T-helper 17 cell (primary cell): ENCODE data around the gene SDC1. TPM values are rescaled to one million over a fixed set of nuclear protein-coding genes. Genes with fewer than 3 reads are reported as not detected.
"Not testable (repeated sequence)": the region's sequence is repeated elsewhere in the genome, so short reads cannot be mapped to it uniquely, and the experiment has no call there.

ENCODE experiments used
- ATAC-seq: fragments of 150-1000 bp; cut with Tn5 transposase; 2 replicates; pipeline ENCODE4 v1.10.0; 2021; ENCODE audit warnings: mild to moderate bottlenecking, moderate library complexity
- DNase-seq, 3 donors: peaks; one replicate each; pipeline versions ENCODE4 v3.0.0 to v3.0.0-alpha.2; 2020 to 2021
- H3K9me3 ChIP-seq: one replicate; pipeline ENCODE4 v1.7.0; 2013; ENCODE audit warnings: low read length, mild to moderate bottlenecking; ENCODE audit not compliant: control insufficient read depth, poor library complexity, severe bottlenecking
- H3K27ac Mint-ChIP-seq: one replicate; pipeline ENCODE4 v1.8.0; 2022; ENCODE audit warnings: mild to moderate bottlenecking, moderate library complexity, mixed read lengths
- H3K27me3 Mint-ChIP-seq: one replicate; pipeline ENCODE4 v1.8.0; 2022; ENCODE audit warnings: mixed read lengths
- H3K36me3 Mint-ChIP-seq: one replicate; pipeline ENCODE4 v1.8.0; 2022; ENCODE audit warnings: low read depth, mixed read lengths
- H3K4me1 Mint-ChIP-seq: one replicate; pipeline ENCODE4 v1.8.0; 2022; ENCODE audit warnings: mild to moderate bottlenecking, mixed read lengths
- H3K4me3 Mint-ChIP-seq: one replicate; pipeline ENCODE4 v1.8.0; 2022; ENCODE audit warnings: mild to moderate bottlenecking, moderate library complexity, mixed read lengths
- total RNA-seq, 4 donors: library from RNA in 2 of 4; stranded (reverse) in 2 of 4; gene quantifications; one replicate each; pipeline ENCODE4 v1.2.3 and lab custom pipeline; 2022 to 2026

Gene SDC1
- total RNA-seq: not detected
- total RNA-seq (lab: John Stamatoyannopoulos, UW): 0.08 to 0.70 reads per million in 2 donors

GRCh38 chr2:20224716-20225293, at the start of gene SDC1:
TSS of gene SDC1 (minus strand) at chr2:20225130. CDS start at chr2:20224867, 263 bp downstream.
- Mint-ChIP-seq H3K27ac (no peak within 1 kb of the TSS), H3K4me1 (peaks cover 3% of the 10 kb centered on the region), H3K4me3 (peak within 1 kb of the TSS; percentile 81), H3K27me3 (peaks cover 62% of the 10 kb centered on the region), H3K36me3 (peaks cover 5% of the 10 kb centered on the region)
- no peaks in the 10 kb centered on the region for H3K9me3 ChIP-seq
- ATAC-seq: no peak
- DNase-seq: no peak

GRCh38 chr2:20273042-20273441, 48.1 kb upstream of the SDC1 start:
- H3K4me3 Mint-ChIP-seq: no peak overlapping the region
- no peak overlapping the region for H3K27ac Mint-ChIP-seq
- H3K9me3 ChIP-seq: no peaks in the 10 kb centered on the region
- ATAC-seq: no peak
- DNase-seq: no peak
- no peaks in the 10 kb centered on the region for H3K36me3 Mint-ChIP-seq
- peaks cover 8% of the 10 kb centered on the region for H3K4me1 Mint-ChIP-seq
- no peaks in the 10 kb centered on the region for H3K27me3 Mint-ChIP-seq

GRCh38 chr2:20268317-20268716, 43.4 kb upstream of the SDC1 start:
- H3K4me3 Mint-ChIP-seq, H3K27me3 Mint-ChIP-seq, ATAC-seq, DNase-seq, H3K36me3 Mint-ChIP-seq, H3K27ac Mint-ChIP-seq, H3K9me3 ChIP-seq: not testable (repeated sequence)
- peaks cover 12% of the 10 kb centered on the region for H3K4me1 Mint-ChIP-seq

- ATAC-seq: no peak
- H3K36me3 Mint-ChIP-seq: no peaks in the 10 kb centered on the region
- H3K4me3 Mint-ChIP-seq: no peak overlapping the region
- H3K27ac Mint-ChIP-seq: peak overlapping the region; percentile 53
- no peaks in the 10 kb centered on the region for H3K27me3 Mint-ChIP-seq
- no peak for DNase-seq
- H3K9me3 ChIP-seq: no peaks in the 10 kb centered on the region
- H3K4me1 Mint-ChIP-seq: peaks cover 12% of the 10 kb centered on the region
Observed at GRCh38 chr2:20267529-20267928, 42.6 kb upstream of the SDC1 start.

- H3K4me3 Mint-ChIP-seq: no peak overlapping the region
- H3K36me3 Mint-ChIP-seq: no peaks in the 10 kb centered on the region
- DNase-seq: no peak
- no peaks in the 10 kb centered on the region for H3K9me3 ChIP-seq
- no peak for ATAC-seq
- no peaks in the 10 kb centered on the region for H3K27me3 Mint-ChIP-seq
- no peak overlapping the region for H3K27ac Mint-ChIP-seq
- H3K4me1 Mint-ChIP-seq: peaks cover 10% of the 10 kb centered on the region
Observed at GRCh38 chr2:20264629-20265028, 39.7 kb upstream of the SDC1 start.

- Mint-ChIP-seq H3K27me3 (no peaks in the 10 kb centered on the region), H3K4me1 (peaks cover 3% of the 10 kb centered on the region), H3K27ac (no peak overlapping the region), H3K36me3 (peaks cover 3% of the 10 kb centered on the region), H3K4me3 (no peak overlapping the region)
- no peak for DNase-seq
- H3K9me3 ChIP-seq: no peaks in the 10 kb centered on the region
- ATAC-seq: no peak
Observed at GRCh38 chr2:20257411-20257810, 32.5 kb upstream of the SDC1 start.

- Mint-ChIP-seq H3K36me3 (peaks cover 3% of the 10 kb centered on the region), H3K27me3 (no peaks in the 10 kb centered on the region)
- DNase-seq: no peak
Observed at GRCh38 chr2:20254731-20255130, 29.8 kb upstream of the SDC1 start.

GRCh38 chr2:20250436-20250835, 25.5 kb upstream of the SDC1 start:
- no peaks in the 10 kb centered on the region for H3K9me3 ChIP-seq
- no peak overlapping the region for H3K4me3 Mint-ChIP-seq
- no peak overlapping the region for H3K27ac Mint-ChIP-seq
- ATAC-seq (no peak), DNase-seq (no peak)
- no peaks in the 10 kb centered on the region for H3K27me3 Mint-ChIP-seq
- no peaks in the 10 kb centered on the region for H3K4me1 Mint-ChIP-seq
- peaks cover 2% of the 10 kb centered on the region for H3K36me3 Mint-ChIP-seq

More at GRCh38 chr2:20254731-20255130, 29.8 kb upstream of the SDC1 start:
- H3K9me3 ChIP-seq: no peaks in the 10 kb centered on the region
- no peak for ATAC-seq
- peak overlapping the region; percentile 80 for H3K27ac Mint-ChIP-seq
- peaks cover 3% of the 10 kb centered on the region for H3K4me1 Mint-ChIP-seq
- H3K4me3 Mint-ChIP-seq: no peak overlapping the region

GRCh38 chr2:20249170-20249569, 24.2 kb upstream of the SDC1 start:
- no peaks in the 10 kb centered on the region for H3K27me3 Mint-ChIP-seq
- DNase-seq (no peak), ATAC-seq (no peak)
- peaks cover 2% of the 10 kb centered on the region for H3K36me3 Mint-ChIP-seq
- H3K9me3 ChIP-seq: no peaks in the 10 kb centered on the region
- H3K4me1 Mint-ChIP-seq: no peaks in the 10 kb centered on the region
- H3K4me3 Mint-ChIP-seq: no peak overlapping the region
- H3K27ac Mint-ChIP-seq: peak overlapping the region; percentile 10

- Mint-ChIP-seq H3K36me3 (peaks cover 2% of the 10 kb centered on the region), H3K27ac (peak overlapping the region; percentile 6), H3K4me1 (peaks cover 2% of the 10 kb centered on the region), H3K4me3 (no peak overlapping the region), H3K27me3 (no peaks in the 10 kb centered on the region)
- no peaks in the 10 kb centered on the region for H3K9me3 ChIP-seq
- ATAC-seq: no peak
- DNase-seq: no peak
Observed at GRCh38 chr2:20247084-20247483, 22.2 kb upstream of the SDC1 start.

GRCh38 chr2:20243637-20244036, 18.7 kb upstream of the SDC1 start:
- Mint-ChIP-seq H3K27ac (peak overlapping the region; percentile 73), H3K27me3 (peaks cover 19% of the 10 kb centered on the region)
- H3K9me3 ChIP-seq, DNase-seq, H3K36me3 Mint-ChIP-seq, H3K4me3 Mint-ChIP-seq, ATAC-seq, H3K4me1 Mint-ChIP-seq: not testable (repeated sequence)

- Mint-ChIP-seq H3K27ac (peak overlapping the region; percentile 73), H3K27me3 (peaks cover 25% of the 10 kb centered on the region), H3K4me1 (peaks cover 9% of the 10 kb centered on the region), H3K4me3 (no peak overlapping the region), H3K36me3 (no peaks in the 10 kb centered on the region)
- no peak for DNase-seq
- H3K9me3 ChIP-seq: no peaks in the 10 kb centered on the region
- no peak for ATAC-seq
Observed at GRCh38 chr2:20242727-20243377, 17.9 kb upstream of the SDC1 start.

- Mint-ChIP-seq H3K27me3 (peaks cover 31% of the 10 kb centered on the region), H3K4me3 (peak overlapping the region; percentile 67), H3K36me3 (no peaks in the 10 kb centered on the region), H3K4me1 (peaks cover 9% of the 10 kb centered on the region), H3K27ac (peak overlapping the region; percentile 37)
- ATAC-seq: no peak
- H3K9me3 ChIP-seq: no peaks in the 10 kb centered on the region
- peak in 1 of 3 donors; percentile 34 for DNase-seq
Observed at GRCh38 chr2:20241973-20242726, 17.2 kb upstream of the SDC1 start.
